VCaP (cell line): Measurements from ENCODE around the gene CELSR1.
"Not testable (repeated sequence)": the region's sequence is repeated elsewhere in the genome, so short reads cannot be mapped to it uniquely, and the experiment has no call there.

Source experiments
- H3K27ac ChIP-seq: fragments of 450-650 bp; 2 replicates; pipeline ENCODE4 v1.5.1; 2017
- CTCF ChIP-seq: fragments of 450-650 bp; conservative IDR thresholded peaks from 2 replicates; pipeline ENCODE4 v1.5.1; 2017; ENCODE audit warnings: mild to moderate bottlenecking, moderate library complexity

CELSR1 gene

DNA sequence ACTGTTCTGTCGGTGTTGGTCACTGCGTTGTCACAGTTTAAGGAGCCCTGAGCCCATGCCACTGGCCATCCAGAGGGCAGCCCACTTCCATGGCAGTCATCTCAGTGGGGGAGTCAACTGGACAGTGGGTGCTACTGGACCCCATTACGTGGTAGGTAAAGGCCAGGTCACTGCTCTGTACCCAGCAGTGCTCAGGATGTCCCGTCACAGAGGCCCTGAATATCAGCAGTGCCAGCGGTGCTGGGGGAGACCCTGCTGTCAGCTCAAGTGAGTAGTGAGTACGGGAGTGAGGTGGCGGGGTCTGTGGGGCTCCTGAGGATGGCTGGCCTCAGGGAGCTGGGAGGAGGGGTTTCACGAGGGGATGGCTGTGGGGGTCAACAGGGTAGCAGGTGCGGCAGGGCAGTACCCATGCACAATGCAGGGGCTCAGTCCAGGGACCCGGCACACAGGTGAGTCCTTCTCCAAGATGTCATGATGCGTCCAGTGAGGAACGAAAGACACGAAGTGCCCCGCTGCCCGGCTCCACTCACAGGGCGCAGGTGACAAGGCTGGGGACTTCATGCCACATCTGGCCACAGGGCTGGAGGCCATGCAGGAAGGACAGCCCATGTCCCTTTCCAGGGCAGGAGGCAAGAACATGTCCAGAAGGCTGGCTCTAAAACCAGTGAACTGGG, 27.9 kb downstream of the CELSR1 start:
- TF ChIP-seq CTCF: no peak
- H3K27ac ChIP-seq: no peak overlapping the region

DNA sequence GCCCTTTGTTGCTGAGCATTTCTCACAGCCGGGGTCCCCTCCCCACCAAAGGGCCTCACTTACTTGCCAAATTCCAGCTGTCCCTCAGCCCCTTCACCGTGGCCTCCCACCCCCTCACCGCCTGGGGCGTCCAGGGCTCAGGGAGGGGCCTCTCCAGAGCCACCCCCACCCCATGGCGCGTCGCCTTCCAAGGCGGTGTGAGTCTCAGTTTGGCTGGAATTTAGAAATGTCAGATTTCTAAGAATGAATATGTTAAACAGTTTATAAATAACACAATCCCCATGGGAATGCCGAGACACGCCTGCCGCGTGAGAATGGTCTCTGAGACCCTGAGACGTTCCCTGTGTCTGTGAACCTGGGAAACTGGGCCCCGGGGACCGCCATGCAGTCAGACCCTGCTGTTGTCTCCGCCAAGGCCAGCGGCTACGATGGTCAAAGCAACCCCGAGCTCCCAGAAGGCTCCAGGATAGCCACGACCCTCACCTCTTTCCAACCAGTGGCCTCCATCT, 28.9 kb downstream of the CELSR1 start:
- H3K27ac ChIP-seq: no peak overlapping the region
- no peak for TF ChIP-seq CTCF

DNA sequence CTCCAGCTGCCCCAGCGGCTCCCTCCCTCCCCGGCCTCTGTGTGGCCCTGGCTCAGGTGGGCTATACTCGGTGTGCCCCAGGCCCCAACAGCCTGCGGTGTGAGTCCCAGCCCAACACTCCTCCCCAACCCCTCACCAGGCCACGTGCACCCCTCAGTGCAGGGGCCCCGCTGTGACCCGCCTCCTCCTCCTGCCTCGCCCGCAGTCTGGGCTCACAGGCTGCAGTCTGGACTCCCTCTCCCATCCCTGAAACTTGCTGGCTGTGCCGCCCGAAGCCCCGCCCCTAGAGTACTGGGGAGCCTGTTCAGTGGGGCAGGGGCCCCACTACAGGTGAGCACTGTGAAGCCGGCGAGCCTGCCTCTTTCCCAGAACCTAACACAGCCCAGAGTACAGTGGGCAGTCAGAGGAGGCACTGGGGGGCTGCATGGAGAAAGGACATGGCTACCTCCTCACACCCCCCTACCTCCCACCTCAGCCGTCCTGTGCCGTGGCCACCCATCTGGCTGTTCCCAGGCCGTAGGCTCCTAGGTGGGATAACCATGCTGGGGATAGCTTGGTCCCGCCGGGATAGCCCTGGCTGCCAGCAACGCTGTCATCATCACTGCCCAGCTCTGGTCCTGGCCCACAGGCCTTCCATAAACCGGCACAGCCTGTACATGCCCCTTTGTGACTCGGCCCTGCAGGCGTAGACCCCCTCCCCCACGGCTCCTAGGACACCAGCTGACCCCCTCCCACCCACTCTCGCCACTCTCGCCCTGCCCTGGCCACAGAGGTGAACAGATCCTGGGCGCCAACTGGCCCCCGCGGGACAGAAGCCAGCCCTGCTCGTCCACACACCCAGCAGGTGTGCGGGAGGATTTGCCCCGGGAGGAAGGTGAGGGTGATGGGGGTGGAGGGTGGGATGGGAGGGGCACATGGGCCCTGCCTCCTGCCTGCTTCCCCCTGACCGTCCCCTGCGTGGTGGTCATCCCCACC, 29.7 kb downstream of the CELSR1 start:
- no peak overlapping the region for H3K27ac ChIP-seq
- TF ChIP-seq CTCF: no peak

DNA sequence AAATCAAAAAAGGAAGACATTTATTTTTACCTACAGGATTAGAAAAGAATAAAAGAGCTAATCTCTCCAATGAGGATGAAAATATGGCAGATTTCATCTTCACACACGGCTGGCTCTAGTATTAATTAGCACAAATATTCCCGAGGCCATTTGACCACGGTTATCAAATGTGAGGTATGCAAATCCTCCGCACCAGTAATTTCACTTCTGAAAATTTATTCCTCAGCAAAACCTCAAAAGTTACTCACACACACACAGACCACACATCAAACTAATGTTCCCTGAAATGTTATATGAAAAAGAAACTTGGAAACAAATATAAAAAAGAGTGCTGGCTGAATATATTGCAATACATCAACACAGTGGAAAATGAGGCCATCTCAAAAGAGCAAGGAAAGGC, 32.8 kb downstream of the CELSR1 start:
- TF ChIP-seq CTCF: no peak
- no peak overlapping the region for H3K27ac ChIP-seq

- no peak overlapping the region for H3K27ac ChIP-seq
- TF ChIP-seq CTCF: no peak
Measured at GRCh38 chr22:46502440-46503175, 34.8 kb downstream of the CELSR1 start.

GRCh38 chr22:46501701-46502100, 35.7 kb downstream of the CELSR1 start:
- TF ChIP-seq CTCF: no peak
- H3K27ac ChIP-seq: no peak overlapping the region

DNA sequence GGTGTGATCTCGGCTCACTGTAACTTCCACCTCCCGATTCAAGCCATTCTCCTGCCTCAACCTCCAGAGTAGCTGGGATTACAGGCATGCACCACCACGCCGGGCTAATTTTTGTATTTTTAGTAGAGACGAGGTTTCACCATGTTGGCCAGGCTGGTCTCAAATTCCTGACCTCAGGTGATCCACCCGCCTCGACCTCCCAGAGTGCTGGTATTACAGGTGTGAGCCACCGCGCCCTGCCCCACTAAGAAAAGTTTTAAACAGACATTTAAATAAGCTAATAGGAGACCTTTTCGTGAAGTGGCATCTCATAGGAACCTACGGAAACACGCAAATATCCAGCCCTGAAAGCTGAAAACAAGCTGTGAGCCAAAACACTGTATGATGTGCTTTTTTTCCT, 36.2 kb downstream of the CELSR1 start:
- H3K27ac ChIP-seq: not testable (repeated sequence)
